Thyroid gland (tissue), 4 donors: ENCODE data around the gene HRG. TPM values are rescaled to one million over a fixed set of nuclear protein-coding genes. Genes with fewer than 3 reads are reported as not detected.

ENCODE experiments used
- DNase-seq, 2 donors: peaks; one replicate each; pipeline ENCODE4 v3.0.0-alpha.2; 2019
- H3K27ac ChIP-seq, 3 donors: fragments of 200-600 bp; sonication (generic); 1 replicate in 2 of 3; 2 replicates in 1 of 3; pipeline ENCODE4 v1.5.1; 2016 to 2019; ENCODE audit warnings: mild to moderate bottlenecking in 1 of 3, moderate library complexity in 1 of 3
- H3K27me3 ChIP-seq: fragments of 200-600 bp; sonication (generic); one replicate; pipeline ENCODE4 v1.5.1; 2019
- H3K36me3 ChIP-seq, 2 donors: fragments of 200-600 bp; sonication (generic); one replicate each; pipeline ENCODE4 v1.5.1; 2016 to 2019
- H3K4me1 ChIP-seq, 2 donors: fragments of 200-600 bp; sonication (generic); one replicate each; pipeline ENCODE4 v1.5.1; 2017 to 2019
- H3K4me3 ChIP-seq, 3 donors: fragments of 200-600 bp; sonication (generic); replicated peaks in 1 of 3; 1 replicate in 2 of 3; 2 replicates in 1 of 3; pipeline ENCODE4 v1.5.1; 2016; ENCODE audit warnings: mild to moderate bottlenecking in 1 of 3
- H3K9me3 ChIP-seq: fragments of 200-600 bp; sonication (generic); one replicate; pipeline ENCODE4 v1.5.1; 2017
- POLR2A ChIP-seq, 2 donors: fragments of 450-650 bp; IDR thresholded peaks; one replicate each; pipeline ENCODE4 v1.6.1; 2017; ENCODE audit warnings: antibody characterized with exemption in 2 of 2, mild to moderate bottlenecking in 2 of 2, moderate library complexity in 1 of 2
- WGBS, 2 donors: methylation state at CpG; one replicate each; pipeline ENCODE4 v1.1.5; 2017; 5-methylcytosine and 5-hydroxymethylcytosine counted together
- intact Hi-C: fragments of 100-400 bp; cut with DNase I; formaldehyde crosslinking; loops from one replicate; pipeline ENCODE4 v1.15.1; 2023
- total RNA-seq, 4 donors: library from RNA; depleted of rRNA; stranded (reverse); fragments of >200 nt; gene quantifications; one replicate each; pipeline ENCODE4 v1.2.3, GENCODE V29; 2016
- TF ChIP-seq, protein P1 (sequence below), 6 experiments: fragments of 200-600 bp in 3 of 6; fragments of 450-650 bp in 3 of 6; sonication (generic) in 3 of 6; IDR thresholded peaks; one replicate each; pipeline ENCODE4 v1.5.1; 2016 to 2019; ENCODE audit warnings: antibody characterized with exemption in 6 of 6, mild to moderate bottlenecking in 2 of 6, inconsistent platforms in 1 of 6, moderate library complexity in 1 of 6

The HRG gene
- total RNA-seq, 4 donors from 2014 or later = 0.34 TPM; not detected in 3

DNA sequence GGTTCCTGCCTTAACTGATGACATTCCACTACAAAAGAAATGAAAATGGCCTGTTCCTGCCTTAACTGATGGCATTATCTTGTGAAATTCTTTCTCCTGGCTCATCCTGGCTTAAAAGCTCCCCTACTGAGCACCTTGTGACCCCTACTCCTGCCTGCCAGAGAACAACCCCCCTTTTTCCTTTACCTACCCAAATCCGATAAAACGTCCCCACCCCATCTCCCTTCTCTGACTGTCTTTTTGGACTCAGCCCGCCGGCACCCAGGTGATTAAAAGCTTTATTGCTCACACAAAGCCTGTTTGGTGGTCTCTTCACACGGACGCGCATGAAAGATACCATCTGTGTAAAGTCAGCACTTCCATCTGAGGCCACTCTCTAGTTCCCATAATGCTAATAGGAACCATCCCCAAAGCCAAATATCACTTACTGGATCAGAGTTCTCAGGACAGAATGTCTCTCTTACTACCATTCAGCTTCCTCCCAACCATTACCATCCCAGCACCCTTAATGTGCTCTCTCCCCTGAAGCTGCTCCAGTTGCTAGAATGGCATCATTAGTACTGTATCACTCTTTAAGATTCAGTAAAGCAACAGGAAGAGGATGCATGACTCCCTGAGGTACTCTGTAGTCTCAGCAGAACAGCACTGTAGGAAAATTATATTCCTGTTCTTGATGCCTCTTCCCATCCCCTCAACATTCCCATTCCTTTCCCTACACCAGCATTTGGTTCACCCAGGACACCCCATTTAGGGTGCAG is 2.3 kb upstream of the HRG start:
- H3K9me3 ChIP-seq = no peaks in the 10 kb centered on the region
- WGBS, 2 donors = 58 to 59% methylated on average over 7 of the region's 7 CpGs
- no peak overlapping the region for H3K27ac ChIP-seq
- intact Hi-C loops = no loop called here
- H3K36me3 ChIP-seq = no peaks in the 10 kb centered on the region
- H3K4me3 ChIP-seq = no peak overlapping the region
- H3K27me3 ChIP-seq = no peaks in the 10 kb centered on the region
- no peaks in the 10 kb centered on the region for H3K4me1 ChIP-seq
- TF ChIP-seq, protein P1, sequence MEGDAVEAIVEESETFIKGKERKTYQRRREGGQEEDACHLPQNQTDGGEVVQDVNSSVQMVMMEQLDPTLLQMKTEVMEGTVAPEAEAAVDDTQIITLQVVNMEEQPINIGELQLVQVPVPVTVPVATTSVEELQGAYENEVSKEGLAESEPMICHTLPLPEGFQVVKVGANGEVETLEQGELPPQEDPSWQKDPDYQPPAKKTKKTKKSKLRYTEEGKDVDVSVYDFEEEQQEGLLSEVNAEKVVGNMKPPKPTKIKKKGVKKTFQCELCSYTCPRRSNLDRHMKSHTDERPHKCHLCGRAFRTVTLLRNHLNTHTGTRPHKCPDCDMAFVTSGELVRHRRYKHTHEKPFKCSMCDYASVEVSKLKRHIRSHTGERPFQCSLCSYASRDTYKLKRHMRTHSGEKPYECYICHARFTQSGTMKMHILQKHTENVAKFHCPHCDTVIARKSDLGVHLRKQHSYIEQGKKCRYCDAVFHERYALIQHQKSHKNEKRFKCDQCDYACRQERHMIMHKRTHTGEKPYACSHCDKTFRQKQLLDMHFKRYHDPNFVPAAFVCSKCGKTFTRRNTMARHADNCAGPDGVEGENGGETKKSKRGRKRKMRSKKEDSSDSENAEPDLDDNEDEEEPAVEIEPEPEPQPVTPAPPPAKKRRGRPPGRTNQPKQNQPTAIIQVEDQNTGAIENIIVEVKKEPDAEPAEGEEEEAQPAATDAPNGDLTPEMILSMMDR (IDR thresholded peaks at IDR 0.05) = no peak
- no peak for TF ChIP-seq POLR2A (IDR thresholded peaks at IDR 0.05)
- DNase-seq = no peak

DNA sequence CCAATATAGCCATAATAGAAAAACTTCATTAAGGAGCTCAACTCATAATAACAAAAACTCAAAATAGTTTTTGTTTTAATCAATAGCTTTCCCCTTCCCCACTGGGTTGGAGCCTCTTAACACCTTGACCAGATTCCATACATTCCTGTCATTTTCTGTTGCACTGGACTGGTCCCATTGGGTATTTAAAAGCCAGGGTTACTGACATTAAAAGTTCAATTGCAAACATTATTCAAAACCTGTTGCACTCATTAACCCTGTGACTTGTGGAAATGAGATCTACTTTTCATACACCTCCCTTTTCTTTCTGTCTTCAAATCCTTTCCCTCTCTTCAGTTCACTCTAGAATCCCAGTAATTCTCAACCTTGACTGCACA is 1.7 kb upstream of the HRG start:
- no peak overlapping the region for H3K4me3 ChIP-seq
- no peak for TF ChIP-seq POLR2A (IDR thresholded peaks at IDR 0.05)
- TF ChIP-seq, protein P1 (IDR thresholded peaks at IDR 0.05) = no peak
- H3K4me1 ChIP-seq = no peaks in the 10 kb centered on the region
- no peak overlapping the region for H3K27ac ChIP-seq
- no peaks in the 10 kb centered on the region for H3K36me3 ChIP-seq
- no peaks in the 10 kb centered on the region for H3K9me3 ChIP-seq
- intact Hi-C loops = no loop called here
- no peaks in the 10 kb centered on the region for H3K27me3 ChIP-seq
- DNase-seq = no peak

DNA sequence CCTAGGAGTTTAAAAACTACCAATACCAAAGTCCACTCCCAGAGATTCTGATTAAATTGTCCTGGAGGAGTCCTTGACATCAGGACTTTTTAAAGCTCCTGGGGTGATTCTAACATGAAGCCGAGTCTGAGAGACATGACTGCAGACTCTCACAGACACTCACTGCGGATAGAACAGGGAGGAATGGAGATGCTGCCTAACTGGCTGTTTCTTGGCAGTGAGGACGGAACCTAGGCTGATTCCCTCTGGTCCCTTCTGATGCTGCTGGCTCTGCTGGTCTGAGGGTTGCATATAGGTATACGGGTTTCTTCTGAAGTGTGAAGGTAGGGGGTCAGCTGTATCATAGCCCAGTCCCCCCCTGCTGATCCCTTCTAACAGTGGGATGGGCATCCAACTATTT is 1.3 kb upstream of the HRG start:
- 45 to 63% methylated on average over 3 to 4 of the region's 4 CpGs for WGBS, 2 donors

DNA sequence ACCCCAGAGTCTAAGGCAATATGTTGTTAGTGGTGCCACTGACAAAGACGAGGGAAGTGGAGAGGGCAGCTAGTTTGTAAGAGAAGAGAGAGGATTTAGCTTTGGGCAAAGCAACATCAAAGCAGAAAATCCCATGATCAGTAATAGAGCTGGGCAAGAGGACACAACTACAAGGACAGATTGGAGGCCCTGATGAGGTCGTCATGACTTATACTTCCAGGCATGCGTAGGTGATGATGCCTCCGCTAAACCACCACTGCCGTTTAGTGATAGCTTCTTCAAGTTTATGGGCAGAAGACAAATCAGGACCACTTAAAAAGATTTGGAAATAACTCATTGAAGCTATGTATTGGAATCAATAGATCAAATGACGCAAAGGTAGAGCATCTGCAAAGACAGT is 2.6 kb downstream of the HRG start:
- Histone ChIP-seq H3K9me3 (no peaks in the 10 kb centered on the region), H3K4me1 (no peaks in the 10 kb centered on the region), H3K4me3 (no peak overlapping the region), H3K27ac (no peak overlapping the region), H3K27me3 (no peaks in the 10 kb centered on the region), H3K36me3 (no peaks in the 10 kb centered on the region)
- no peak for DNase-seq
- 77 to 79% methylated on average over 6 of the region's 6 CpGs for WGBS, 2 donors
- intact Hi-C loops = no loop called here
- TF ChIP-seq, protein P1 (IDR thresholded peaks at IDR 0.05) = no peak
- TF ChIP-seq POLR2A (IDR thresholded peaks at IDR 0.05) = no peak

More for the DNA sequence above, 1.3 kb upstream of the HRG start:
- no peak overlapping the region for H3K27ac ChIP-seq
- H3K27me3 ChIP-seq = no peaks in the 10 kb centered on the region
- no peaks in the 10 kb centered on the region for H3K36me3 ChIP-seq
- no peak overlapping the region for H3K4me3 ChIP-seq
- no peaks in the 10 kb centered on the region for H3K4me1 ChIP-seq
- H3K9me3 ChIP-seq = no peaks in the 10 kb centered on the region
- intact Hi-C loops = no loop called here
- no peak for DNase-seq
- TF ChIP-seq, protein P1 (IDR thresholded peaks at IDR 0.05) = no peak
- TF ChIP-seq POLR2A (IDR thresholded peaks at IDR 0.05) = no peak

DNA sequence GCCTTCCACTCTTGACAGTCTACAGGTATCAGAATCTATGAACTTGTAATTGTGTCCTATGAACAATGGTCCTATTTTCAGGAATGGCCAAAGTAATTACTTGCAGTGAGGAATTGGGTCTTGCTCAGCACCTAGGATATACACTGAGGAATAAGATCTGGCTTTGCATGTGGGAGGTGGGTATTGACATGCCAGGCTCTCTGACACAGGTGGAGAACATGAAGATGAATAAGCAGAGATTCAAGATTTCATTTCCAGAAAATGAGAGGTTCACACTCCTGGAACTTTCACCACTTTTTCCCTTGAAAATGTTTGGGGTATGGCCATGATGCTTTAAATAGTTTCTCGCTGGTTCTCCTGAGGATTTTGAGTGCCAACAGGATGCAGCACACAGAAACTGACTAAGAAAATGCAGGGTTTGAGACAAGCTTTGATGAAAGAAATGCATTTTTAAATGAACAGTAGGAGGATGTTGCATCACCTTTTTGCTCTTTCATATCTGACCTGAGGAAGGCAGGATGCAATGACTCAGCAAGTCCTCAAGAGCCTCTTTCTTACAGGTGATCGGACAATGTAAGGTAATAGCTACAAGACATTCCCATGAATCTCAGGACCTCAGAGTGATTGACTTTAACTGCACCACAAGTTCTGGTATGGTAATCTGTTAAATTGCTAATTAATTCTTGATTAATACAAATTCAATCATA is 3.7 kb downstream of the HRG start:
- intact Hi-C loops = no loop called here
- H3K4me3 ChIP-seq = no peak overlapping the region
- H3K36me3 ChIP-seq = no peaks in the 10 kb centered on the region
- no peaks in the 10 kb centered on the region for H3K4me1 ChIP-seq
- TF ChIP-seq, protein P1 (IDR thresholded peaks at IDR 0.05) = no peak
- TF ChIP-seq POLR2A (IDR thresholded peaks at IDR 0.05) = no peak
- peak; percentile 25 to 34 for DNase-seq
- no peaks in the 10 kb centered on the region for H3K27me3 ChIP-seq
- no peak overlapping the region for H3K27ac ChIP-seq
- 52 to 54% methylated on average over 2 of the region's 2 CpGs for WGBS, 2 donors
- H3K9me3 ChIP-seq = no peaks in the 10 kb centered on the region
